Mesenchymal stem cell (in vitro differentiated cells and primary cell): Measurements from ENCODE around the gene METTL17.

Source experiments
- DNase-seq: peaks from one replicate; pipeline ENCODE4 v3.0.0-alpha.2; 2013
- H2AFZ ChIP-seq: one replicate; pipeline ENCODE4 v1.6.1; 2013; ENCODE audit warnings: low read depth, mild to moderate bottlenecking, control low read depth, inconsistent platforms, low read length, moderate library complexity
- H2AK5ac ChIP-seq: 2 replicates; pipeline ENCODE4 v1.6.1; 2013; ENCODE audit warnings: low read length, moderate library complexity, mild to moderate bottlenecking, inconsistent platforms; ENCODE audit not compliant: severe bottlenecking
- H2BK120ac ChIP-seq: one replicate; pipeline ENCODE4 v1.6.1; 2013; ENCODE audit warnings: low read depth, mild to moderate bottlenecking, inconsistent platforms, low read length, moderate library complexity
- H2BK12ac ChIP-seq, 2 experiments: one replicate each; pipeline ENCODE4 v1.6.1; 2013; ENCODE audit warnings: inconsistent platforms in 2 of 2, low read length in 2 of 2, mild to moderate bottlenecking in 2 of 2, moderate library complexity in 2 of 2, control low read depth in 1 of 2
- H2BK15ac ChIP-seq: one replicate; pipeline ENCODE4 v1.6.1; 2013; ENCODE audit warnings: mild to moderate bottlenecking, low read depth, inconsistent platforms; ENCODE audit not compliant: poor library complexity, severe bottlenecking
- H2BK5ac ChIP-seq: 2 replicates; pipeline ENCODE4 v1.6.1; 2013; ENCODE audit warnings: low read depth, mild to moderate bottlenecking, low read length, control low read depth, inconsistent platforms; ENCODE audit not compliant: poor library complexity, severe bottlenecking
- H3K14ac ChIP-seq, 2 experiments: one replicate each; pipeline ENCODE4 v1.6.1; 2013; ENCODE audit warnings: inconsistent platforms in 2 of 2, low read length in 2 of 2, control low read depth in 1 of 2, mild to moderate bottlenecking in 1 of 2, moderate library complexity in 1 of 2
- H3K18ac ChIP-seq, 2 experiments: one replicate each; pipeline ENCODE4 v1.6.1; 2013; ENCODE audit warnings: inconsistent platforms in 2 of 2, low read length in 2 of 2, control low read depth in 1 of 2, low read depth in 1 of 2, mild to moderate bottlenecking in 1 of 2
- H3K23ac ChIP-seq, 2 experiments: one replicate each; pipeline ENCODE4 v1.6.1; 2013; ENCODE audit warnings: inconsistent platforms in 2 of 2, low read length in 2 of 2, mild to moderate bottlenecking in 2 of 2, moderate library complexity in 2 of 2, control low read depth in 1 of 2
- H3K27ac ChIP-seq: 2 replicates; pipeline ENCODE4 v1.5.1; 2013; ENCODE audit warnings: mild to moderate bottlenecking, moderate library complexity, low read length, control low read depth, inconsistent platforms; ENCODE audit not compliant: poor library complexity, severe bottlenecking
- H3K27me3 ChIP-seq, 2 experiments: 2 replicates each; pipeline versions ENCODE4 v1.6.1 to v1.7.0; 2013; ENCODE audit warnings: low read length in 2 of 2, mild to moderate bottlenecking in 2 of 2, moderate library complexity in 2 of 2, control low read depth in 1 of 2, inconsistent platforms in 1 of 2; ENCODE audit not compliant: control insufficient read depth in 1 of 2, insufficient read depth in 1 of 2
- H3K36me3 ChIP-seq, 2 experiments: 2 replicates each; pipeline versions ENCODE4 v1.6.1 to v1.7.0; 2013; ENCODE audit warnings: low read length in 2 of 2, control low read depth in 1 of 2, inconsistent platforms in 1 of 2, low read depth in 1 of 2, mild to moderate bottlenecking in 1 of 2; ENCODE audit not compliant: insufficient read depth in 2 of 2, control insufficient read depth in 1 of 2
- H3K4ac ChIP-seq, 2 experiments: one replicate each; pipeline ENCODE4 v1.6.1; 2013; ENCODE audit warnings: inconsistent platforms in 2 of 2, low read length in 2 of 2, mild to moderate bottlenecking in 2 of 2, moderate library complexity in 2 of 2, control low read depth in 1 of 2, low read depth in 1 of 2
- H3K4me1 ChIP-seq: 2 replicates; pipeline ENCODE4 v1.6.1; 2013; ENCODE audit warnings: low read depth, low read length, control low read depth; ENCODE audit not compliant: control insufficient read depth, insufficient read depth
- H3K4me2 ChIP-seq: 2 replicates; pipeline ENCODE4 v1.6.1; 2013; ENCODE audit warnings: low read length, mild to moderate bottlenecking, inconsistent platforms; ENCODE audit not compliant: poor library complexity, severe bottlenecking
- H3K4me3 ChIP-seq, 2 experiments: 2 replicates each; pipeline versions ENCODE4 v1.5.1 to v1.7.0; 2013; ENCODE audit warnings: low read length in 2 of 2, mild to moderate bottlenecking in 2 of 2, control low read depth in 1 of 2, low read depth in 1 of 2; ENCODE audit not compliant: insufficient read depth in 1 of 2
- H3K79me1 ChIP-seq: replicated peaks from 2 replicates; pipeline ENCODE4 v1.6.1; 2013; ENCODE audit warnings: mild to moderate bottlenecking, control low read depth, low read length, inconsistent platforms; ENCODE audit not compliant: poor library complexity, severe bottlenecking
- H3K9ac ChIP-seq: 2 replicates; pipeline ENCODE4 v1.7.0; 2013; ENCODE audit warnings: mild to moderate bottlenecking, low read length, moderate library complexity
- H3K9me3 ChIP-seq: 2 replicates; pipeline ENCODE4 v1.7.0; 2013; ENCODE audit warnings: mild to moderate bottlenecking, low read length; ENCODE audit not compliant: control insufficient read depth
- H4K8ac ChIP-seq: one replicate; pipeline ENCODE4 v1.6.1; 2013; ENCODE audit warnings: inconsistent platforms, mild to moderate bottlenecking, low read length, moderate library complexity
- H4K91ac ChIP-seq: one replicate; pipeline ENCODE4 v1.6.1; 2013; ENCODE audit warnings: mild to moderate bottlenecking, low read length, inconsistent platforms
- WGBS: methylation state at CpG from one replicate; pipeline ENCODE4 v1.1.7; 2013; ENCODE audit warnings: mixed read lengths; 5-methylcytosine and 5-hydroxymethylcytosine counted together

Gene METTL17

GRCh38 chr14:21015312-21015711 is 25.5 kb downstream of the METTL17 start:
- Histone ChIP-seq H2BK12ac (no peak overlapping the region), H3K4me2 (no peak overlapping the region), H2AFZ (no peak overlapping the region), H3K27me3 (peaks cover 25 to 52% of the 10 kb centered on the region in 2 experiments), H2AK5ac (no peak overlapping the region), H3K18ac (no peak overlapping the region), H3K9me3 (no peaks in the 10 kb centered on the region), H3K36me3 (no peaks in the 10 kb centered on the region), H3K9ac (no peak overlapping the region), H3K23ac (no peak overlapping the region), H2BK120ac (no peak overlapping the region), H4K91ac (no peak overlapping the region), H3K4ac (no peak overlapping the region), H3K4me3 (no peak overlapping the region), H3K4me1 (peaks cover 3% of the 10 kb centered on the region), H3K14ac (no peak overlapping the region), H2BK5ac (no peak overlapping the region), H3K79me1 (no peaks in the 10 kb centered on the region), H4K8ac (no peak overlapping the region), H2BK15ac (no peak overlapping the region), H3K27ac (no peak overlapping the region)
- WGBS, result 86% methylated on average over 6 of the region's 6 CpGs
- no peak for DNase-seq

DNA sequence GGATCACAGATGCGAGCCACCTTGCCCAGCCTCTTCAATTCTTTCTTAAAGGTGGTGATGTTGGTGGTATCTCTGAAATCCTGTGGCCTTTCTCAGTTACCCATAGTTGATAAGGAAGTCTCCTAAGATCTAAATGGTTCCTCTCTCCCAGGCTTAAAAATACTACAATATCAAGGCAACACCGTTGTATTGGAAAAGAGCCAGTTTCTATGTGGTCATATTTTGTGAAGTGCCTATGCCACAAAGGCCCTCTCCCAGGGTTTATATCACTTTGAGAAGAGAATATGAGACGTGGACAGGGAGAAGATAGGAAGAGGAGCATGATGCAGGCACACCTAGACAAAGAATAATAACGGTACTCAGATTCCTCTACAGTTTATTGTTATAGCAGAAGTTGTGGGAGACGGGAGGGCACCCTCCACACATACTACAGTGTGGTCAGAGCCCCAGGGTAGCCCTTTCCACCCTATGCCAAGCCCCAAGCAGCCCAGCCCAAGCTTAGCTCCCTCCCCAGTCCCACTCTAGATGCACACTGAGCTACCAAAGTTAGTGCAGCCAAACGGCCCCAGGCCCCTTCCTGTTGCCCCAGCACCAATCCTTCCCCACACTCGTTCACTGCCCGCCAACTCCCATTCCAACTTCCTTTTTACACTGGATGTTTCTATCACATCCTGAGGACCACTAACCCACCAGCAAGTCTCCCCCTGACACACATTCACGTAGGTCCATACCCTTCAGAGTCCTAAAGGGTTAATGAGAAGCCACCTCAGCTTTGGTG is 26.8 kb downstream of the METTL17 start:
- H3K9ac ChIP-seq, result no peak overlapping the region
- peaks cover 31 to 55% of the 10 kb centered on the region in 2 experiments for H3K27me3 ChIP-seq

GRCh38 chr14:21017528-21018245 is 27.9 kb downstream of the METTL17 start:
- Histone ChIP-seq H2BK120ac (no peak overlapping the region), H3K79me1 (no peaks in the 10 kb centered on the region), H3K4me1 (peaks cover 3% of the 10 kb centered on the region), H2BK15ac (no peak overlapping the region), H3K4me2 (no peak overlapping the region), H4K8ac (no peak overlapping the region), H3K36me3 (no peaks in the 10 kb centered on the region), H4K91ac (no peak overlapping the region), H2BK12ac (no peak overlapping the region), H2BK5ac (no peak overlapping the region), H3K23ac (no peak overlapping the region), H2AFZ (no peak overlapping the region), H3K9ac (no peak overlapping the region), H2AK5ac (no peak overlapping the region), H3K18ac (no peak overlapping the region), H3K9me3 (no peaks in the 10 kb centered on the region), H3K27ac (no peak overlapping the region), H3K27me3 (peaks cover 36 to 56% of the 10 kb centered on the region in 2 experiments), H3K14ac (peak overlapping the region in 1 of 2 experiments; percentile 55), H3K4ac (no peak overlapping the region), H3K4me3 (no peak overlapping the region)
- 81% methylated on average over 27 of the region's 28 CpGs for WGBS
- no peak for DNase-seq

More for the DNA sequence above, 26.8 kb downstream of the METTL17 start:
- no peak overlapping the region for H2BK120ac ChIP-seq
- H3K4me2 ChIP-seq, result no peak overlapping the region
- H4K91ac ChIP-seq, result no peak overlapping the region
- no peak for DNase-seq
- H2BK5ac ChIP-seq, result no peak overlapping the region
- H3K9me3 ChIP-seq, result no peaks in the 10 kb centered on the region
- peaks cover 3% of the 10 kb centered on the region for H3K4me1 ChIP-seq
- no peak overlapping the region for H3K27ac ChIP-seq
- no peak overlapping the region for H2AFZ ChIP-seq
- H2AK5ac ChIP-seq, result no peak overlapping the region
- no peaks in the 10 kb centered on the region for H3K79me1 ChIP-seq
- peak overlapping the region; percentile 12 for H2BK15ac ChIP-seq
- no peak overlapping the region for H2BK12ac ChIP-seq
- H3K4ac ChIP-seq, result no peak overlapping the region
- H3K18ac ChIP-seq, result no peak overlapping the region
- 77% methylated on average over 8 of the region's 9 CpGs for WGBS
- no peak overlapping the region for H3K23ac ChIP-seq
- H3K4me3 ChIP-seq, result no peak overlapping the region
- H3K36me3 ChIP-seq, result no peaks in the 10 kb centered on the region
- no peak overlapping the region for H4K8ac ChIP-seq
- H3K14ac ChIP-seq, result no peak overlapping the region

DNA sequence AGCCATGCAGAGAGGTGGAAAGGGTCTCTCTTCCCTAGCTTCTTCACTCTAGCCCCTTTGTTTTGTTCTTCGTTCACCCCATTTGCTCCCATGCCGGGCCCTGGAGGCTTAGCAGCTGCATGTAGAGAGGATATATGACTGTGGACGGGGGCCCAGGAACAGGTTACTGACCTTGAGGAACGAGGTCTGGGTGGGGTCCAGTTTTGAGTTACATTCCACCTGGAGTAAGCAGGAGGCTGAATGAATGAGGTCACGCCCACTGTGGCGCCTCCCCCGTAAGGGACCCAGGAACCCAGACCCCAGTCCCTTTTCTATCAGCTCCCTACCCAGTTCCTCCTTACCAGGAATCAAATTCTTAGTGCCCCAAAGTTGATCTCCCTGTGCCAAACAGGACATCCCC is 28.5 kb downstream of the METTL17 start:
- H4K91ac ChIP-seq, result no peak overlapping the region
- H4K8ac ChIP-seq, result no peak overlapping the region
- H2BK120ac ChIP-seq, result no peak overlapping the region
- H3K36me3 ChIP-seq, result no peaks in the 10 kb centered on the region
- no peak overlapping the region for H2AK5ac ChIP-seq
- no peak overlapping the region for H2AFZ ChIP-seq
- no peak overlapping the region for H3K4me3 ChIP-seq
- no peak overlapping the region for H3K14ac ChIP-seq
- no peak overlapping the region for H2BK5ac ChIP-seq
- no peak overlapping the region for H3K9ac ChIP-seq
- DNase-seq, result no peak
- WGBS, result 89% methylated on average over 6 of the region's 7 CpGs
- no peak overlapping the region for H3K18ac ChIP-seq
- no peaks in the 10 kb centered on the region for H3K9me3 ChIP-seq
- no peak overlapping the region for H2BK12ac ChIP-seq
- H2BK15ac ChIP-seq, result no peak overlapping the region
- no peak overlapping the region for H3K27ac ChIP-seq
- H3K4me2 ChIP-seq, result no peak overlapping the region
- no peak overlapping the region for H3K23ac ChIP-seq
- H3K27me3 ChIP-seq, result peaks cover 36 to 56% of the 10 kb centered on the region in 2 experiments
- no peak overlapping the region for H3K4ac ChIP-seq
- H3K4me1 ChIP-seq, result peaks cover 3% of the 10 kb centered on the region
- no peaks in the 10 kb centered on the region for H3K79me1 ChIP-seq
